AG10803 (cell line): Measurements from ENCODE around the gene DPYSL3.

Source experiments
- DNase-seq: peaks from one replicate; pipeline ENCODE4 v3.0.0; 2010; ENCODE audit warnings: low read depth
- H3K4me3 ChIP-seq: 2 replicates; pipeline ENCODE4 v1.5.1; 2011; ENCODE audit warnings: mild to moderate bottlenecking, low read length, control low read depth
- CTCF ChIP-seq: conservative IDR thresholded peaks from 2 replicates; pipeline ENCODE4 v1.5.1; 2011; ENCODE audit warnings: mild to moderate bottlenecking, low read length, control low read depth, inconsistent platforms

DPYSL3 gene

GRCh38 chr5:147404706-147405105 is 105.2 kb downstream of the DPYSL3 start:
- no peak for TF ChIP-seq CTCF
- no peak overlapping the region for H3K4me3 ChIP-seq
- DNase-seq = no peak

DNA sequence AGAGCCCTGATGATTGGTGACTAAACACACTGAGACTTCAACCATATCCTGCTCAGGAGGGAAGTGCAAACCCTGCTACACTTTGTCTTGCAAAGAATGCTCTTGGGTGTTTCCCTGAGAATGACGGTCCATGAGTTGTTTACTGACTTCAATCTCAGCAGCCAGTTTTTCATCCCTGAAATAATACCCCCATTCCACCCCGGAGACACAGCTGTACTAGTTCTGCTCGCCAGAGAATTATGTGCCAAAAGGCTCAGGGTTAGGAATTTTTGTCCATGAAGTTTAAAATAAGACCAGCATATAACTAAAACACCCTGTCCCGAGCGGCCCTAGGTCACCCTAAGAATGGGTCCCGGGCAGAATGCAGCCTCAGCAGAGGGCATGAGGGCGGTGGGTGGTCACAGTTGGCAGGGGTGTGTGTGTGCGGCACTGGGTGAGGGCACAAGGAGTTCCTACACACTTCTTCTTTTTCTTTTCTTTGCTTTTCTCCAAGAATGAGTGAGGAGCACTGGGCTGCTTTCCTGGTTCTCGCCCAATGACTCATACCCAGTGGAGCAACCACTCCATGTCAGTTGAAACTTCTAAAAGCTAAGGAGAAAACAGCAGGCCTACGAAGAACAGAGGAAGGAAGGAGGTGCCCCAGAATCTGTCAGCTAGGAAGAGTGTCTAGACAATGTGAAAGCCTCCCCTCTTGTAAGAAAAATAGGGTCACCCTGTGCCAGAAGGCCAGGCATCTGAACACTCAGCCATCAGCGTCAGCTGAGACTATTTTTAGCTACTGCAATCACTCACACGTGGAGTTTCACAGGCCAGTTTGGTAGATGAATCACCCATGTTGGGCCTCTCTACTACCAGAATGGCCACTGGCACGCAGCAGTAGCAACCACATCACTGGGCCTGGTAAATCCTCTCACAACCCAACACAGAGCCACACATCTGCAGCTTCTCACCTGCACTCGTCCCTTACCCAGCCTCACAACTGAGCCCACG is 105.9 kb downstream of the DPYSL3 start:
- DNase-seq = peak; percentile 98
- H3K4me3 ChIP-seq = peak overlapping the region; percentile 44
- no peak for TF ChIP-seq CTCF

- no peak for DNase-seq
- H3K4me3 ChIP-seq = no peak overlapping the region
- no peak for TF ChIP-seq CTCF
Measured at GRCh38 chr5:147400881-147401280, 109.0 kb downstream of the DPYSL3 start.

DNA sequence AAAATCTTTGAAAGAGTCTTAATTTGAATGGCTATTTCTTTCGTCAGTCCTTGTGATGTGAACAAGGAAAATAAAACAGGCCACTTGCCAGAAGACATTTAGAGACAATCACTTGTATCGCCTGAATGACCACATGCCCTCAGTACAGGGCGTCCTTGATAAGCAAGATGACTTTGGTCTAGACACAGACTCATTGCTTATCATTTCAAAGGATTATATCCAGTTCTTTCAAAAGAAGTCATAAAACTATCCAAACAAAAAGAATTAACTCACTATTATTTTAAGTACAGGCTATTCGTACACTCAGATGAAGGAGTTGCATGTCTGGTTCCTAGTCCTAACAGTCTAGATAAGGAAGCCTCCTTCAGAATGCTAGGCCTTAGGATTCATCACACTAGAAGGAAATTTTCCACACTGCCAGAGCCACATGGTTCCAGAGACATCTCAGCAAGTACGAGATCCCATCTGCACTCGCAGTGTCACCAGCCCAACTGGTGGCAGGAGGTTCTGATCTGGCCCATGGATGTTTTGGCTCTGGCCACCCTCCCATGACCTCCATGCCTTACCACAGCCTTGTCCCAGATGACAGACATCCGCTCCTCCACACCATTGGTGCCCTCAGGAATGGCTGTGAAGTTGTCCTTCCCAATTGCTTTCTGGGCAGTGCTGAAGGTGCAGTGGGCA is 109.6 kb downstream of the DPYSL3 start:
- no peak for DNase-seq
- H3K4me3 ChIP-seq = no peak overlapping the region
- no peak for TF ChIP-seq CTCF

- DNase-seq = peak; percentile 98
- no peak overlapping the region for H3K4me3 ChIP-seq
- no peak for TF ChIP-seq CTCF
Measured at GRCh38 chr5:147398860-147399259, 111.0 kb downstream of the DPYSL3 start.

DNA sequence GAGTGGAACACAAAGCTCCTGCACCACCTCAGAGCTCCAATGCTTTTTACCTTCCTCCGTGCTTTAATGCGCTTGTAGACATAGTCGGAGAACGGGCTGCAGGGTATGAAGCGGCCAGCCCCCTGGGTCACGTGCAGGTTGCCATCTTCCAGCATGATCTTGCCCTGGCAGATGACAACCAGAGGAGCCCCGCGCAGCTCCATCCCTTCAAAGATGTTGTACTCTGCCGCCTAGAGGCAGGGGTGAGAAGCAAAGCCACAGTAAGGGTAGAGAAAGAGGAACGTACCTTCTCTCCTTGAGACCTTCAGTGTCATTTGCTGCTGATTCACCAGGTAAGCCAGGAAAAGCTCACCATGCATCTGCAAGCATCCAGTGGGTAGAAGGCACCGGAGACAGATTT is 112.3 kb downstream of the DPYSL3 start:
- TF ChIP-seq CTCF = no peak
- no peak for DNase-seq
- H3K4me3 ChIP-seq = no peak overlapping the region
